T-helper 17 cell (primary cell): ENCODE data around the gene MLLT6. TPM values are rescaled to one million over a fixed set of nuclear protein-coding genes. Genes with fewer than 3 reads are reported as not detected.

Experiments
- ATAC-seq: fragments of 150-1000 bp; cut with Tn5 transposase; 2 replicates; pipeline ENCODE4 v1.10.0; 2021; ENCODE audit warnings: mild to moderate bottlenecking, moderate library complexity
- DNase-seq, 3 donors: peaks; one replicate each; pipeline versions ENCODE4 v3.0.0 to v3.0.0-alpha.2; 2020 to 2021
- H3K9me3 ChIP-seq: one replicate; pipeline ENCODE4 v1.7.0; 2013; ENCODE audit warnings: low read length, mild to moderate bottlenecking; ENCODE audit not compliant: control insufficient read depth, poor library complexity, severe bottlenecking
- H3K27ac Mint-ChIP-seq: one replicate; pipeline ENCODE4 v1.8.0; 2022; ENCODE audit warnings: mild to moderate bottlenecking, moderate library complexity, mixed read lengths
- H3K27me3 Mint-ChIP-seq: one replicate; pipeline ENCODE4 v1.8.0; 2022; ENCODE audit warnings: mixed read lengths
- H3K36me3 Mint-ChIP-seq: one replicate; pipeline ENCODE4 v1.8.0; 2022; ENCODE audit warnings: low read depth, mixed read lengths
- H3K4me1 Mint-ChIP-seq: one replicate; pipeline ENCODE4 v1.8.0; 2022; ENCODE audit warnings: mild to moderate bottlenecking, mixed read lengths
- H3K4me3 Mint-ChIP-seq: one replicate; pipeline ENCODE4 v1.8.0; 2022; ENCODE audit warnings: mild to moderate bottlenecking, moderate library complexity, mixed read lengths
- total RNA-seq, 4 donors: library from RNA in 2 of 4; stranded (reverse) in 2 of 4; gene quantifications; one replicate each; pipeline ENCODE4 v1.2.3 and lab custom pipeline; 2022 to 2026

MLLT6 gene
- total RNA-seq, 2 donors from 2014 or later: 304 to 334 TPM

GRCh38 chr17:38707678-38708351 is 2.7 kb downstream of the MLLT6 start:
- no peak for DNase-seq
- no peaks in the 10 kb centered on the region for H3K9me3 ChIP-seq
- Mint-ChIP-seq H3K27ac (peak overlapping the region; percentile 90), H3K27me3 (no peaks in the 10 kb centered on the region), H3K4me3 (peak overlapping the region; percentile 97), H3K4me1 (peaks cover 56% of the 10 kb centered on the region), H3K36me3 (peaks cover 10% of the 10 kb centered on the region)
- no peak for ATAC-seq

GRCh38 chr17:38709104-38709820 is 4.2 kb downstream of the MLLT6 start:
- Mint-ChIP-seq H3K27ac (peak overlapping the region; percentile 60), H3K4me3 (no peak overlapping the region), H3K36me3 (peaks cover 10% of the 10 kb centered on the region), H3K27me3 (no peaks in the 10 kb centered on the region), H3K4me1 (peaks cover 50% of the 10 kb centered on the region)
- H3K9me3 ChIP-seq: no peaks in the 10 kb centered on the region
- ATAC-seq (no peak), DNase-seq (no peak)

GRCh38 chr17:38709864-38710603 is 5.0 kb downstream of the MLLT6 start:
- Mint-ChIP-seq H3K4me1 (peaks cover 50% of the 10 kb centered on the region), H3K27me3 (no peaks in the 10 kb centered on the region), H3K27ac (peak overlapping the region; percentile 60), H3K36me3 (peaks cover 10% of the 10 kb centered on the region), H3K4me3 (no peak overlapping the region)
- DNase-seq: no peak
- H3K9me3 ChIP-seq: no peaks in the 10 kb centered on the region
- ATAC-seq: no peak

- Mint-ChIP-seq H3K36me3 (peaks cover 10% of the 10 kb centered on the region), H3K4me1 (peaks cover 53% of the 10 kb centered on the region), H3K27ac (peak overlapping the region; percentile 60), H3K4me3 (no peak overlapping the region), H3K27me3 (no peaks in the 10 kb centered on the region)
- H3K9me3 ChIP-seq: no peaks in the 10 kb centered on the region
- no peak for DNase-seq
- ATAC-seq: no peak
Observed at GRCh38 chr17:38710604-38710962, 5.5 kb downstream of the MLLT6 start.

- peaks cover 54% of the 10 kb centered on the region for H3K4me1 Mint-ChIP-seq
- DNase-seq: no peak
- H3K27me3 Mint-ChIP-seq: no peaks in the 10 kb centered on the region
- no peaks in the 10 kb centered on the region for H3K9me3 ChIP-seq
- H3K4me3 Mint-ChIP-seq: no peak overlapping the region
- no peak for ATAC-seq
- H3K36me3 Mint-ChIP-seq: peaks cover 12% of the 10 kb centered on the region
- H3K27ac Mint-ChIP-seq: peak overlapping the region; percentile 41
Observed at GRCh38 chr17:38710985-38711384, 5.9 kb downstream of the MLLT6 start.

- no peak for DNase-seq
- ATAC-seq: no peak
- H3K27ac Mint-ChIP-seq: peak overlapping the region; percentile 41
- H3K4me1 Mint-ChIP-seq: peaks cover 50% of the 10 kb centered on the region
- no peaks in the 10 kb centered on the region for H3K27me3 Mint-ChIP-seq
- H3K36me3 Mint-ChIP-seq: peaks cover 14% of the 10 kb centered on the region
- H3K9me3 ChIP-seq: no peaks in the 10 kb centered on the region
- no peak overlapping the region for H3K4me3 Mint-ChIP-seq
Observed at GRCh38 chr17:38711792-38712571, 6.9 kb downstream of the MLLT6 start.

- H3K36me3 Mint-ChIP-seq: peaks cover 14% of the 10 kb centered on the region
- ATAC-seq: no peak
- DNase-seq: no peak
- no peak overlapping the region for H3K27ac Mint-ChIP-seq
- no peaks in the 10 kb centered on the region for H3K27me3 Mint-ChIP-seq
- H3K4me1 Mint-ChIP-seq: peaks cover 44% of the 10 kb centered on the region
- H3K9me3 ChIP-seq: no peaks in the 10 kb centered on the region
- H3K4me3 Mint-ChIP-seq: peak overlapping the region; percentile 41
Observed at GRCh38 chr17:38712593-38712992, 7.5 kb downstream of the MLLT6 start.

GRCh38 chr17:38713456-38714075 is 8.5 kb downstream of the MLLT6 start:
- peak overlapping the region; percentile 82 for H3K27ac Mint-ChIP-seq
- H3K4me3 Mint-ChIP-seq: no peak overlapping the region
- no peaks in the 10 kb centered on the region for H3K9me3 ChIP-seq
- ATAC-seq (no peak), DNase-seq (no peak)
- H3K27me3 Mint-ChIP-seq: no peaks in the 10 kb centered on the region
- H3K4me1 Mint-ChIP-seq: peaks cover 39% of the 10 kb centered on the region
- peaks cover 14% of the 10 kb centered on the region for H3K36me3 Mint-ChIP-seq

GRCh38 chr17:38715216-38715943 is 10.3 kb downstream of the MLLT6 start:
- no peaks in the 10 kb centered on the region for H3K9me3 ChIP-seq
- H3K36me3 Mint-ChIP-seq: peaks cover 5% of the 10 kb centered on the region
- H3K27me3 Mint-ChIP-seq: no peaks in the 10 kb centered on the region
- H3K4me1 Mint-ChIP-seq: peaks cover 28% of the 10 kb centered on the region
- H3K27ac Mint-ChIP-seq: peak overlapping the region; percentile 82
- no peak for DNase-seq
- no peak for ATAC-seq
- no peak overlapping the region for H3K4me3 Mint-ChIP-seq

GRCh38 chr17:38716368-38717005 is 11.4 kb downstream of the MLLT6 start:
- Mint-ChIP-seq H3K36me3 (peaks cover 5% of the 10 kb centered on the region), H3K27me3 (no peaks in the 10 kb centered on the region), H3K27ac (peak overlapping the region; percentile 82), H3K4me1 (peaks cover 24% of the 10 kb centered on the region), H3K4me3 (no peak overlapping the region)
- H3K9me3 ChIP-seq: no peaks in the 10 kb centered on the region
- DNase-seq (no peak), ATAC-seq (no peak)

- peaks cover 5% of the 10 kb centered on the region for H3K36me3 Mint-ChIP-seq
- no peaks in the 10 kb centered on the region for H3K9me3 ChIP-seq
- no peak overlapping the region for H3K4me3 Mint-ChIP-seq
- peak overlapping the region; percentile 57 for H3K27ac Mint-ChIP-seq
- no peaks in the 10 kb centered on the region for H3K27me3 Mint-ChIP-seq
- no peak for ATAC-seq
- no peak for DNase-seq
- H3K4me1 Mint-ChIP-seq: peaks cover 22% of the 10 kb centered on the region
Observed at GRCh38 chr17:38717139-38717745, 12.2 kb downstream of the MLLT6 start.
